ENCODE measurements around the gene PRKCZ. TPM values are rescaled to one million over a fixed set of nuclear protein-coding genes. Genes with fewer than 3 reads are reported as not detected.

The PRKCZ gene
- total and polyA plus RNA-seq, 2 experiments from 2014 or later = 26.2 to 36.9 TPM

- TF ChIP-seq, protein P1, sequence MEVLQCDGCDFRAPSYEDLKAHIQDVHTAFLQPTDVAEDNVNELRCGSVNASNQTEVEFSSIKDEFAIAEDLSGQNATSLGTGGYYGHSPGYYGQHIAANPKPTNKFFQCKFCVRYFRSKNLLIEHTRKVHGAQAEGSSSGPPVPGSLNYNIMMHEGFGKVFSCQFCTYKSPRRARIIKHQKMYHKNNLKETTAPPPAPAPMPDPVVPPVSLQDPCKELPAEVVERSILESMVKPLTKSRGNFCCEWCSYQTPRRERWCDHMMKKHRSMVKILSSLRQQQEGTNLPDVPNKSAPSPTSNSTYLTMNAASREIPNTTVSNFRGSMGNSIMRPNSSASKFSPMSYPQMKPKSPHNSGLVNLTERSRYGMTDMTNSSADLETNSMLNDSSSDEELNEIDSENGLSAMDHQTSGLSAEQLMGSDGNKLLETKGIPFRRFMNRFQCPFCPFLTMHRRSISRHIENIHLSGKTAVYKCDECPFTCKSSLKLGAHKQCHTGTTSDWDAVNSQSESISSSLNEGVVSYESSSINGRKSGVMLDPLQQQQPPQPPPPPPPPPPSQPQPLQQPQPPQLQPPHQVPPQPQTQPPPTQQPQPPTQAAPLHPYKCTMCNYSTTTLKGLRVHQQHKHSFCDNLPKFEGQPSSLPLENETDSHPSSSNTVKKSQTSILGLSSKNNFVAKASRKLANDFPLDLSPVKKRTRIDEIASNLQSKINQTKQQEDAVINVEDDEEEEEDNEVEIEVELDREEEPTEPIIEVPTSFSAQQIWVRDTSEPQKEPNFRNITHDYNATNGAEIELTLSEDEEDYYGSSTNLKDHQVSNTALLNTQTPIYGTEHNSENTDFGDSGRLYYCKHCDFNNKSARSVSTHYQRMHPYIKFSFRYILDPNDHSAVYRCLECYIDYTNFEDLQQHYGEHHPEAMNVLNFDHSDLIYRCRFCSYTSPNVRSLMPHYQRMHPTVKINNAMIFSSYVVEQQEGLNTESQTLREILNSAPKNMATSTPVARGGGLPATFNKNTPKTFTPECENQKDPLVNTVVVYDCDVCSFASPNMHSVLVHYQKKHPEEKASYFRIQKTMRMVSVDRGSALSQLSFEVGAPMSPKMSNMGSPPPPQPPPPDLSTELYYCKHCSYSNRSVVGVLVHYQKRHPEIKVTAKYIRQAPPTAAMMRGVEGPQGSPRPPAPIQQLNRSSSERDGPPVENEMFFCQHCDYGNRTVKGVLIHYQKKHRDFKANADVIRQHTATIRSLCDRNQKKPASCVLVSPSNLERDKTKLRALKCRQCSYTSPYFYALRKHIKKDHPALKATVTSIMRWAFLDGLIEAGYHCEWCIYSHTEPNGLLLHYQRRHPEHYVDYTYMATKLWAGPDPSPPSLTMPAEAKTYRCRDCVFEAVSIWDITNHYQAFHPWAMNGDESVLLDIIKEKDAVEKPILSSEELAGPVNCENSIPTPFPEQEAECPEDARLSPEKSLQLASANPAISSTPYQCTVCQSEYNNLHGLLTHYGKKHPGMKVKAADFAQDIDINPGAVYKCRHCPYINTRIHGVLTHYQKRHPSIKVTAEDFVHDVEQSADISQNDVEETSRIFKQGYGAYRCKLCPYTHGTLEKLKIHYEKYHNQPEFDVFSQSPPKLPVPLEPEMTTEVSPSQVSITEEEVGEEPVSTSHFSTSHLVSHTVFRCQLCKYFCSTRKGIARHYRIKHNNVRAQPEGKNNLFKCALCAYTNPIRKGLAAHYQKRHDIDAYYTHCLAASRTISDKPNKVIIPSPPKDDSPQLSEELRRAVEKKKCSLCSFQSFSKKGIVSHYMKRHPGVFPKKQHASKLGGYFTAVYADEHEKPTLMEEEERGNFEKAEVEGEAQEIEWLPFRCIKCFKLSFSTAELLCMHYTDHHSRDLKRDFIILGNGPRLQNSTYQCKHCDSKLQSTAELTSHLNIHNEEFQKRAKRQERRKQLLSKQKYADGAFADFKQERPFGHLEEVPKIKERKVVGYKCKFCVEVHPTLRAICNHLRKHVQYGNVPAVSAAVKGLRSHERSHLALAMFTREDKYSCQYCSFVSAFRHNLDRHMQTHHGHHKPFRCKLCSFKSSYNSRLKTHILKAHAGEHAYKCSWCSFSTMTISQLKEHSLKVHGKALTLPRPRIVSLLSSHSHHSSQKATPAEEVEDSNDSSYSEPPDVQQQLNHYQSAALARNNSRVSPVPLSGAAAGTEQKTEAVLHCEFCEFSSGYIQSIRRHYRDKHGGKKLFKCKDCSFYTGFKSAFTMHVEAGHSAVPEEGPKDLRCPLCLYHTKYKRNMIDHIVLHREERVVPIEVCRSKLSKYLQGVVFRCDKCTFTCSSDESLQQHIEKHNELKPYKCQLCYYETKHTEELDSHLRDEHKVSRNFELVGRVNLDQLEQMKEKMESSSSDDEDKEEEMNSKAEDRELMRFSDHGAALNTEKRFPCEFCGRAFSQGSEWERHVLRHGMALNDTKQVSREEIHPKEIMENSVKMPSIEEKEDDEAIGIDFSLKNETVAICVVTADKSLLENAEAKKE (CRISPR knock-in tag; IDR thresholded peaks at IDR 0.05) = no peak
- TF ChIP-seq POLR2AphosphoS5 (IDR thresholded peaks at IDR 0.05; ENCODE audit: low read depth) (no peak), EZH2 (IDR thresholded peaks at IDR 0.05; ENCODE audit: low read depth, unreplicated experiment) (no peak), JUNB (IDR thresholded peaks at IDR 0.05; ENCODE audit: unreplicated experiment) (no peak), CREB1 (CRISPR knock-in tag; IDR thresholded peaks at IDR 0.05; ENCODE audit: low read depth) (no peak), CTCF (conservative IDR thresholded peaks at IDR 0.05; ENCODE audit: low read depth in 2 of 2) (no peak), NANOG (IDR thresholded peaks at IDR 0.05; ENCODE audit: borderline replicate concordance) (no peak), STAT1 (IDR thresholded peaks at IDR 0.05; ENCODE audit: unreplicated experiment) (no peak)
- TF ChIP-seq, protein P2, sequence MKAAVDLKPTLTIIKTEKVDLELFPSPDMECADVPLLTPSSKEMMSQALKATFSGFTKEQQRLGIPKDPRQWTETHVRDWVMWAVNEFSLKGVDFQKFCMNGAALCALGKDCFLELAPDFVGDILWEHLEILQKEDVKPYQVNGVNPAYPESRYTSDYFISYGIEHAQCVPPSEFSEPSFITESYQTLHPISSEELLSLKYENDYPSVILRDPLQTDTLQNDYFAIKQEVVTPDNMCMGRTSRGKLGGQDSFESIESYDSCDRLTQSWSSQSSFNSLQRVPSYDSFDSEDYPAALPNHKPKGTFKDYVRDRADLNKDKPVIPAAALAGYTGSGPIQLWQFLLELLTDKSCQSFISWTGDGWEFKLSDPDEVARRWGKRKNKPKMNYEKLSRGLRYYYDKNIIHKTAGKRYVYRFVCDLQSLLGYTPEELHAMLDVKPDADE (IDR thresholded peaks at IDR 0.05) = no peak
- TF ChIP-seq, protein P3, sequence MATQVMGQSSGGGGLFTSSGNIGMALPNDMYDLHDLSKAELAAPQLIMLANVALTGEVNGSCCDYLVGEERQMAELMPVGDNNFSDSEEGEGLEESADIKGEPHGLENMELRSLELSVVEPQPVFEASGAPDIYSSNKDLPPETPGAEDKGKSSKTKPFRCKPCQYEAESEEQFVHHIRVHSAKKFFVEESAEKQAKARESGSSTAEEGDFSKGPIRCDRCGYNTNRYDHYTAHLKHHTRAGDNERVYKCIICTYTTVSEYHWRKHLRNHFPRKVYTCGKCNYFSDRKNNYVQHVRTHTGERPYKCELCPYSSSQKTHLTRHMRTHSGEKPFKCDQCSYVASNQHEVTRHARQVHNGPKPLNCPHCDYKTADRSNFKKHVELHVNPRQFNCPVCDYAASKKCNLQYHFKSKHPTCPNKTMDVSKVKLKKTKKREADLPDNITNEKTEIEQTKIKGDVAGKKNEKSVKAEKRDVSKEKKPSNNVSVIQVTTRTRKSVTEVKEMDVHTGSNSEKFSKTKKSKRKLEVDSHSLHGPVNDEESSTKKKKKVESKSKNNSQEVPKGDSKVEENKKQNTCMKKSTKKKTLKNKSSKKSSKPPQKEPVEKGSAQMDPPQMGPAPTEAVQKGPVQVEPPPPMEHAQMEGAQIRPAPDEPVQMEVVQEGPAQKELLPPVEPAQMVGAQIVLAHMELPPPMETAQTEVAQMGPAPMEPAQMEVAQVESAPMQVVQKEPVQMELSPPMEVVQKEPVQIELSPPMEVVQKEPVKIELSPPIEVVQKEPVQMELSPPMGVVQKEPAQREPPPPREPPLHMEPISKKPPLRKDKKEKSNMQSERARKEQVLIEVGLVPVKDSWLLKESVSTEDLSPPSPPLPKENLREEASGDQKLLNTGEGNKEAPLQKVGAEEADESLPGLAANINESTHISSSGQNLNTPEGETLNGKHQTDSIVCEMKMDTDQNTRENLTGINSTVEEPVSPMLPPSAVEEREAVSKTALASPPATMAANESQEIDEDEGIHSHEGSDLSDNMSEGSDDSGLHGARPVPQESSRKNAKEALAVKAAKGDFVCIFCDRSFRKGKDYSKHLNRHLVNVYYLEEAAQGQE (IDR thresholded peaks at IDR 0.05; ENCODE audit: unreplicated experiment) = no peak
Measured at GRCh38 chr1:2209400-2210083, 159.3 kb downstream of the PRKCZ start (continued).
